ENCODE measurements around the gene SNTG2.

GRCh38 chr2:920999-921398 is 29.6 kb upstream of the SNTG2 start:
- TF ChIP-seq POLR2A (IDR thresholded peaks at IDR 0.05; ENCODE audit: low read length), result no peak
- no peak for TF ChIP-seq GATA1 (IDR thresholded peaks at IDR 0.05; ENCODE audit: low read depth, low read length)

All from erythroblast (primary cell).